ENCODE measurements around the gene PPP4R4.
"Not testable (repeated sequence)": the region's sequence is repeated elsewhere in the genome, so short reads cannot be mapped to it uniquely, and the experiment has no call there.

PPP4R4 gene

DNA sequence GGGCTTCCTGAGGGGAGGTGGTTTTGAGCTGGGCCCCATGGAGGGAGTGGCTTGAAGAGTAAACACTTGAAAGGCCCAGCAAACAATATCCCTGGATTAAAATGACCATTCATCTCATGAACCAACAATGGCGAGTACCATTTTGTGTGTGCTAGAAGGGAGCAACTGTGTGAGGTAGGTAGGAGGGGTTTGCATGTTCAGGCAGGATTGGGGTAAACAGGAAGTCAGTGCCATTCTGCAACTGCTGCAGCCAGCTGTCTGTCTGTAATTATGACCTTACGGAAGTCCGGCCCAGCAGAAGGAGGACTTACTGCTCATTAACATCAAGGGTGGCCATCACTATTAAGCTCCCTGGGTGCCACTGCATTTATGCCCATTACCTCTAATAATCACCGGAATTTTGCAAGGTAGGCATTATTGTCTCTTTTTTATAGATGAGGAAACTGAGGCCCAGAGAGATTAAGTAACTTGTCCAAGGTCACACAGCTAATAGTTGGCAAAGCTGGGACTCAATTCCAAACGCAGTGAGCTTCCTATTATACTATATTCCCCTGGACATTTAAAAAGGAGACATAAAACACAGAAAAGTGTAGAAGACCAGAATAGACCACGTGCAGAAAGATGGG lies 28.1 kb upstream of the PPP4R4 start:
- no peak for DNase-seq

DNA sequence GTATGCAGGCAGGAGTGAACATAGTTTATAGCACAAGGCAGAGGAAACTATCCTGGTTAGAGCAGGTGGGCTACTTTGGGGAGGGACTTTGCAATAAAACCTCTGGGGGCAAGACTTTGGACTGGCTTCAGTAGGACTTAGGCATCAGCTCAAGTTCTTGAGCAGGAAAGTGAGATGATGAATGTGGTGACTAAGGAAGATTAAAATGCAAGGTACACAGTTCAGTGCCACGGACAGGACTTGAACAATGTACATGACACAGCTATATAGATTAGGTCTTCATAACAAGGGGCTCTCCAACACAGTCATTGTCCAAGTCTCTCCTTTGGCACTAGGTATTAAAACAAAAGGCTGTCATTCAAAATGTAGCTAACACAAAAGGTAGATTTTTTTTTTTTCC lies 21.4 kb upstream of the PPP4R4 start:
- no peak for DNase-seq

DNA sequence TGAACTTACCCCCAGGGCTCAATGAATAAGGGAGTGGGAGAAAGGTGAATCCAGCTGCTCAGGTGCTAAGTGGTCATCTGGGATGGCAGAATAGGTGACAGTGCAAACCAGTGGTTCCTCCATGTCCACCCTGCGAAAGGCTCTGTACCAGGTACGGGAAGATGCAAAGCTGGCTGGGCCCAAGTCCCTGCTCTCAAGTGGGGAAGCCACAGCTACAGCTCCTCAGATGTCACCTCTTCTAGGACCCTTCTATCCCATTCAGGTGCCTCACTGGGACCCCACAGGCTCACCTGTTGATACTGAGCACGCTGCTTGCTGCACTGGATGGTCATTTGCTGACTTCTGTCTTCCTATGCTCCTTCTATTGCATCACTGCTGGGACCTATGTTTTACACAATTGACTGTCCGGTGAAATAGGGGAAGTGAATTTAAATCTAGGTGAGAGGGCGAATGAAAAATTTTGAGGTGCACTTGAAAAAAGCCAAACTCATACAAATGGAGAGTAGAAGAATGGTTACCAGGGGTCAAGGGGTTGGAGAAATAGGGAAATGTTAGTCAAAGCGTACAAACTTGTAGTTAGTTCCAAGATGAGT lies 20.3 kb upstream of the PPP4R4 start:
- DNase-seq, result no peak

DNA sequence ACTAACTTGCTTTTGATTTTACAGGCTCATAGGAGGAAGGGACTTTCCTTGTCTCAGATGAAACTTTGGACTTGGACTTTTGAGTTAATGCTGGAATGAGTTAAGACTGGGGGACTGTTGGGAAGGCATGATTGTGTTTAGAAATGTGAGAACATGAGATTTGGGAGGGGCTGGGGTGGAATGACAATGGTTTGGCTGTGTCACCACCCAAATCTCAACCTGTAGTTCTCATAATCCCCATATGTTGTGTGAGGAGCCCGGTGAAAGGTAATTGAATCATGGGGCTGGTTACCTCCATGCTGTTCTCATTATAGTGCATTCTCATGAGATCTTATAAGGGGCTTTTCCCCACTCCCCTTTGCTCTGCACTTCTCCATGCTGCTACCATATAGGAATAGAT lies 18.0 kb upstream of the PPP4R4 start:
- not testable (repeated sequence) for DNase-seq

DNA sequence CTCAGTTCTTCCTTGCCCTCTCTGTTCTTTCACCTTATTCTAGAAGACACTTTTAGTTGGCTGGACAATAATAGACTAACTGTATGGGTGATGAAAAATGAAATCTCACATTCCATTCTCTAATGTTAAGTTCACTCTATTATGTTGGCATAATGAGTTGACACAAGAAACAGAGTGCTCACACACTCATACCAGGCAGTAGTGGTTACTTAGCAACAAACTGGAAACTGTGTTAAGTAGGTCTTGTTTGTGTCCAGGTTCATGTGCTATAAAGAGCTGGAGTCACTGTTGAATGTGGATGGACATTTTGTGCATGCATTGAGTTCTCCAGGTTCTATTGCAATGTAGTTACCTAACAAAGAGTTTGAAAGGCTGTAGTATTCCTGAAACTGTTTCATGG lies 16.9 kb upstream of the PPP4R4 start:
- no peak for DNase-seq

DNA sequence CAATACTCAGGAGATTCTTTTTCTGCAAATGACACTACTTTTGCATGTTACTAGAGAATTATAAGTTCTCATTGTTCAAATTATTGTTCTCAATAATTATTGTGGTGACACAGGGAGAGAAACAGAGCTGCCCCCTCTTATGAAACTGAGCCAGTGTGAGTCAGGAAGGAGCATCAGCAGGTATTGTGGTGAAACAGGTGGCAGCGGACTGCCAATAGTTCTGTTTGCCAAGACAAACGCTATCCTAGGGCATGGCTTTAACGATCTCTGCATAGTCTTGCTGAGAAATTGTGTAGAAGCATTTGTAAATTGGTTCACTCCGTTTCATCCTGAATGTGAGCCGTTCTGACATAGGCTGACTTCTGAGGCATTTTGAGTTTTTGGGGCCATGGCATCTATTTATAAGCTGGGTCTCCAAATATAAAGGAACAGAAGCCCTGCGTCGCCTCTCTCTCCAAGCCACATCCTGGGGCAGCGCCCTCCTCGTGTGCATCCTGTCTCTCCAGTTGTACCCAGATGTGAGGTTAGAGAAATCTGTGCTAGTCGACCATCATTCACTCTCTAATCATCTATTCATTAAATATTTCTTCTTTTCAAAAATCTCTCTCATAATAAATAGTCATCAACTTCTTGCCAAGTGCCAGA lies 15.8 kb upstream of the PPP4R4 start:
- no peak for DNase-seq

DNA sequence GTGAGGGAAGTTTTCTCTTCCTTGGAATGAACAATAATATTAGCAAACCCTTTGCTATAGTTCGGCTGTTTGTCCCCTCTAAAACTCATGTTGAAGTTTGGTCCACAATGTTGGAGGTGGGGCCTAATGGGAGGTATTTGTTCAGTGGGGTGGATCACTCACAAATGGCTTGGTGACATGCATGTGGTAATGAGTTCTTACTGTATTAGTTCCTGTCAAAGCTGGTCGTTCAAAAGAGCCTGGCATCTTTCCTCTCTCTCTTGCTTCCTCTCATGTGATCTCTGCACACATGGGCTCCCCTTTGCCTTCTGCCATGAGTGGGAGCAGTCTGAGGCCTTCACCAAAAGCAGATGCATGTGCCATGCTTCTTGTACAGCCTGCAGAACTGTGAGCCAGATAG lies 13.1 kb upstream of the PPP4R4 start:
- DNase-seq, result no peak

DNA sequence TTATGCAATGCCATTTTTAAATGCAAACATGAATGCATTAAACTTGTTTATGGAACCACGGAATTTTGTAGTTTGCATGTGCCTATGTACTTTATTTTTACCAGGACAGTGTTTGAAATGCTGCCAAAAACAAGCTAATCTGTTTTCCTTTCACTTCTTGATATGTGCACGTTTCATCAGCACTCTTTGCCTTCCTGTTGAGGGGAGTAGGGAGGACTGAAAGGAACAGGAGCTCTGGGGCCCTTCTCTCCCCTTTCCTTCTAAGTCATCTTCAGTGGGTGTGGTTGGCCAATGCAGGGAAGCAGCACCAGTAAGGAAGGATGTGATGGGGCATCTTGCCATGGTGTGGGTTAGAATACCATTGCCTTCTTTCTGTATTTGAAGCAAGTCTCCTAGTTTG lies 12.1 kb upstream of the PPP4R4 start:
- no peak for DNase-seq

DNA sequence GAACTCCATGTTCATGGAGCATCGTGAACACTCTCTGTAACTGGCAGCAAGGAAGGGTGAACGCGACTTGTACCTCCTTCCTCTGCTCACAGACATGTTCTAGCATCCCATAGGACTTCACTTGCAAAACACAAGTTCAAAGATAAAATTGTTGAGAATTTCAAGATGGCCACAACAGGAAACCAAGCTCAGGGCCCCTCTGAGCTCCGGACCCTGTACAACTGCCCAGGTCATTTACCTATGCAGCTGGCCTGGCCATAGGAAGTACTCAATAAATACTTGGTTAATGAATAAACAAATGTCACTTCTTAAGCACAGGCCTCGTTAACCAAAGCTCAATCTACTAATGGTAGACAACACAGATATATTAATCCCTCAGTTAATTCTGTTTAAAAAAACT lies 11.7 kb upstream of the PPP4R4 start:
- DNase-seq, result no peak

DNA sequence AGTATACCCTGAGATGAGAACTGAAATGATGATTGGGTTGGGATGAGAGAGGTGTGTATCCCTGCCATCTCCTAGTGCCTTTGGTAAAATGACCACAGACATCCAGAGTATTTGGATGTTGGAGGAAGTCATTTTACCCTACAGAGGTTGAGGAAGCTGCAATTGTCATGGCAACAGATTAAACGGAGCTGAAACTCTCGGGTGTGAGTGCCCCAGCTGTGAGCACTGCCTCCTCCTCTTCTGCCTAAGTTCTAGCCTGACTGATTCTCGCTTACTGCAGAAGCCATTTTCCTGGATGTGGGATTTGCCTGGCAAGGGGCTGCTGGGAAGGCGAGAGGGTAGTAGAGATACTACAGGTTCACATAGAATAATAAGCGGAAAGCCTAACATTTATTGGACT lies 10.3 kb upstream of the PPP4R4 start:
- no peak for DNase-seq

DNA sequence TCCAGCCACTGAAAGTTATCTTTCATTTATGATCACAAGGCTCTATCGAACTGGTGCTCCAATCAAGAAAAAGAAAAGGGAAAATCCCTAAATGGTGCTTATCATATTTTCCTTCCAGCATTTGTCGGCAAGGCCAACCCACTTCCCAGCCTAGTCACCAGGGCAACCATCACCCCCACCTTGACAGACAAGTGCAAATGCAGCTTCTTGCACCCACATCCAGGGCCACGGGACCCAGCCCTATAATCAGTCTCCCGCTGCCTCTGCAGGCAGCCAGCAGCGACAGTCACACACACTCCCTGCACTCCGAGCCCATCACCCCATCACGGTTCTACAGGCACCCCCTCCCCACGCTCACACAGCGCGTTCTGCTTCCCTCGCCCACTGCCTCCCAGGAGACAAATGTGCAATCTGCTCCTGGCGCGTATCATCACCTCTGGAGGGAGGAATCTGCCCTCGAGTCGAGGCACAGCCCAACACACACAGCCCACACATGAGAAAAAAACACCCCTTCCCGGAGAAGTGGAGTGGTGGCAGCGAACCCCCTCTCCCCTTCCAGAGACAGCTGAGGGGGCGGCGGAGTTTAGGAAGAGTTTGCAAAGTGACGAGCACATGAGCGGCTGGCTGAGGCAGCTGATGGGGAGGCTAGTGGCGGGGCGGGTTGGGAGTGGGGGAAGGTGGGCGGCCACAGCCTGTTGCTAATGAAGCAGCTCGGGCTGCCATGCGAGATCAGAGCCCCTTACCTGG lies 9.3 kb upstream of the PPP4R4 start:
- no peak for DNase-seq

DNA sequence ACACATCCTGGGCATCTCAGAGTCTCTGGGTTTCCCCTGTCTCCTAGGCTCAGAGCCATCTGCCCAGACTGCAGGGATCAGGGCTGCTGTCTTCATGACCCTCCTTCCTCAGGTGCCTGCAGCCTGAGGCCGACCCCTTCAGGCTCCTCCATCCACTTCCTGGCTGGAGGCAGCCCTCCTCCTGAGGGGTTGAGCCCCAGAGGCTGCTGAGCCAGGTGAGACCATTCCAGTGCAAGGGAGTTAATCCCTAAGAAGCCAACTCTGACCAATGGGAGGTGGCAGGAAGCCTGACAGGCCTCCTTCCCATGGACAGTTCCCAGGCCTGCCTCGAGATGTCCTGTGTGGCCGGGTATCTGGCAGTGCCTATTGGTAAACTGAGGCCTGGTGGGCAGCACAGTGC lies 8.4 kb upstream of the PPP4R4 start:
- DNase-seq, result no peak

DNA sequence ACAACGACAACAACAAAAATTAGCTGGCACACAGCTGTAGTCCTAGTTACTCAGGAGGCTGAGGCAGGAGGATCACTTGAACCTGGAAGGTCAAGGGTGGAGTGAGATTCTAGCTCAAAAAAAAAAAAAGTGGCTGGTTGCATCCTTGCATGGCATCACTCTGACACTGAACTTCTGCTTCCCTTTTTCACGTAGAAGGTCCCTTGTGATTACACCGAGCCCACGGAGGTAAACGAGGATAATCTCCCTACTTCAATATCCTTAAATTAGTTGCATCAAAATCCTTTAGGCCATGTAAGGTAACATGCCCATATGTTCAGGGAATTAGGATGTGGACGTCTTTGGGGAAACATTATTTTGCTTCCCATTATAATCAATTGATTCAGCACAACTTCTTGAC lies 4.0 kb upstream of the PPP4R4 start:
- DNase-seq, result no peak

DNA sequence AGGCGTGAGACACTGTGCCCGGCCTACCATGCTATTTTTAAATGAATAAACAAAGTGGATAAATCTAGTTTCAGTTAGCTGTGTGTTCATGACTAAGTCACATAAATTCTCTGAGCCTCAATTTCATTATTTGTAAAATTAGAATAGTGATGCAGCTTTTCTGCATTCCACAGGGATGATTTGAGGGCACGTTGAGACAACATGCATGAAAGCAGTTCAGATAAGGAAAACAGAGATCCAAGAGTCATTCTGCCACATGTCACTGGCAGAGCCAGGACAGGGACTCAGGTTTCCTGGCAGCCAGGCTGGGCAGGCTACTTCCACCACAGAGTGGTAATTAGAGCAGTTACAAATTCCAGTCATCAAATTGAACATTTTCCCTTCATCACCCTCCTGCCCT lies 2.9 kb upstream of the PPP4R4 start:
- no peak for DNase-seq

DNA sequence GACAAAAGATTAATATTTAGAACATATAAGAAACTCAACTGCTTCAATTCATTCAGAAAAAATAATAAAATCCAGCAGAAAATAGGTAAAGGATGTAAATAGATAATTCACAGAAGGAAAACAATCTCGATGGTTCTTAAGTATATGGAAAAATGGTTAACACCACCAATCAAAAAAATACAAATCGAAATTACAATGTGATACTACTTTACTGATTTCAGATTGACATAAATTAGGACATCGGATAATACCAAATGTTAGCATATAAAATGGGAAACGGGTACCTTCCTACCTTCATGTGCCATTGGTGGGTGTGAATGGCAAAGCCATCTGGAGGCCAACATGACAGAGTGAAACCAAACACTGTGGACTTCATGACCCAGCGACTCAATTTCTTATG lies 1.6 kb upstream of the PPP4R4 start:
- no peak for DNase-seq

DNA sequence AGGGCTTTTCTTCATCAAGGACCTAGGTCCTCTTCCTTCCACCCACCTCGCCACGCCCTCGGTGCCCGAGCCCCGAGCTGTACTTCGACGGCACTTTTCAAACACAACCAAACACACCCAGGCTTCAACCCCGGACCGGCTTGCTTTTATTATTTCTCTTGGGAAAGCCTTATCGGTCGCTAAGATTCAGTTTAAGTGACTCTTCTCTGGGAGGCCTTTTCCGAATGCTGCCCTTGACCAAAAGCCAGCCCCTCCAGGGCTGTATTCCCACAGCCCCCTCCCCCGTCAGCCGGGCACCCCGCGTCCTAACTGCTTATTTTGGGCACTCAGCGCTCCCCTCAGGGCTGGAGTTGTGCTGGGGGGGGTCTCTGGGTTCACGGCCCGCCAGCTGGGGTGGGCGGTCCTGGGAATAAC lies 644 bp upstream of the PPP4R4 start:
- DNase-seq, result no peak

DNA sequence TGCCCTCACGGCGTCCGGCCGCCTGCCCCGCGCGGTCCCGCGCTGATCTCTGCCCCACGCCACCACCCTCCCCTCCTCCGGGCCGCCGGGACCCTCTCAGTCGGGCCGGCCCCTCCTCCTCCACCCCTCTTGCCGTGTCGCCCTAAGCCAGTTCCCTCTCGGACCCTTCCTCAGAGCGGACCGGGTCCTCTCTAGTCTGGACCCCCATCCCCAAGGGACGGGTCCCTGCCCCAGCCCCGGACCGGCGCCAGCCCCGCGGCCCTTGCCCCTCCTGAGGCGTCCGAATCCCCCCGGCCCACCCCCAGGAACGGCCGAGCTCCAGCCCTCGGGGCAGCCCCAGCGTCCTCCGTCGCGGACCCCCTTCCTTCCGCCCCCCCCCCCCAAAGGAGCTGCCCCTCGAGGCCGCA lies 485 bp downstream of the PPP4R4 start:
- DNase-seq, result no peak

DNA sequence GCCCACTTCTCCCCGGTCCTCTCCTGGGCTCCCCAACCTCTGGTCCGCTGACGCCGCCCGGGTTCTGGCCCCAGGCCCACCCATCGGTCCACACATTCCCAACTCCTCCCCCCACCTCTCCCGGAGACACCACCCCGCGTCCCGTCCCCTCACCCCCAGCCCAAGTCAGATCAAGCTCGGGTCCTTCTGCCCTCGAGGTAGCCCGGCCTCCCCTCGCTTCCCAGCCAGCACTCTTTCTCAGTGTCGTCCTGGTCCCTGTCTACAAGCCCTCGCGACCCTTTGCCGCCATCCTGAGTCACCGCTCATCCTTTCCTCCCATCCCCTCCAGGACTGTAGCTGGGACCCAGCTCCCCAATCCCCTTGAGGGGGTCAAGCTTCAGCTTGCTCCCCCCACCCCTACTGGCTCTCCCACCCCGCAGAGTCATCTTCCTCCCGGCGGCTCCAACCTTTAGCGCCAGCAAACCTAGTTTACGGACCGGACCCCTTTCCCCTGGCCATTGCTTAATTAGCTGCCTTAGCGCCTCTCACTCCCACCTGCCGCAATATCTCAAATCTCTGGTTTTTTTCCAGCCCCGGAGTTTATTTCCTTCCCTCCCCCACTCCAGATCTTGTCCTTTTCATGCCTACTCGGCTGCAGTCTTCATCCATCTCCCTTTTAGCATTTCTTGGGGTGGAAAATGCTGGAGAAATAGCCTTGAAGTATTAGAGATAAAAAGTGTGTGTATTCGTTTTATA lies 1.1 kb downstream of the PPP4R4 start:
- no peak for DNase-seq

DNA sequence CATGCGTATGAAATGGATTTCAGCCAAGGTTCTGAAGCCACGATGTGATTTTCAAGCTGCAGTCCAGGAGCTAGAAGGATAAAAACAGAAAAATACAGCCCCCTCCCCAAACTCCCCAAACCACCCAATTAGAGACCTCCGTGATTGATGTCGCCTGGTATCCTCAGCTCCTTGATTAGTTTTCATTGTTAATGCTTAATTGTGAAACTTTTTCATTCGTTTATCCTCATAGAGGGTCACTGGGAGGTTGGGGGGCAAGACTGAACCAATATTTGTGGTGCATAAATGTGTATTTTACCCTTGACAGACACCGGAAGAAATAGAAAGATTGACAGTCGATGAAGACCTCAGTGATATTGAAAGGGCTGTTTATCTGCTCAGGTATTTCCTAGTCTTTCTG lies 1.6 kb downstream of the PPP4R4 start:
- no peak for DNase-seq

DNA sequence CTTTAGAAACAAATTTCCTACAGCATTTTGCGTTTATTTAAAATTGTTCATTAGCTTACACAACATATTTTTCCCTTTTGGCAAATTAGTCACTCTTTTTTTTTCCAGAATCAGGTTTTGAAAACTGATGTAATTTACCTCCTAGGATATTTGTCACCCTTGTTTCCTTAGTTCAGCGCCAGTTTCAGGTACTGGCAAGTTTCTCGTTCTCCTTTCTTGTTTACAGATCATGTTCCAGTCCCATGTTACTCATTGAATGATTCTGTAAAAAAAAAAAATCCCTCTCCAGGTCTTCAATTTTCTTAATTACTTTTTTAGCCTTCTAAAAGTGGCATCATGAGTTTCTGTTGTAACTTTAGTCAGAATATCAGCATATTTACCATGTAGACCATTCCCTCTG lies 2.7 kb downstream of the PPP4R4 start:
- no peak for DNase-seq

DNA sequence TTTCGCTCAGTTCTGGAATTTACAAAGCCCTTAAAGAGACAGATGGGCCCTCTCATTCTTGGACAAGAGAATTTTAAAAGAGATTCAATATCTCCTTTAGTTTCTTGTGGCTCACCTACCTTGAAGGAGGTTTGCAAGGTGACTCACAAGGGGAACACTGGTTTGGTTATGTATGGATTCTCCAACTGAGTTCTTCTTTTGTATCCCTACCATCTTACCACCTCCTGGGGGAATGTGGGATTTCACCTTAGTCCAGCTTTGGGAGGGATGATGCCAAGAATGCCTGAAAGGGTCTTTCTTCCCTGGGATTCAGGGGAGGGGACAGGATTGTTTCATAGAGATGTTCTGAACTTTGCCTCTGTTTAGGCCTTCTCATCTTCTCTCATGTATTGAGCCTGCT lies 3.7 kb downstream of the PPP4R4 start:
- no peak for DNase-seq

DNA sequence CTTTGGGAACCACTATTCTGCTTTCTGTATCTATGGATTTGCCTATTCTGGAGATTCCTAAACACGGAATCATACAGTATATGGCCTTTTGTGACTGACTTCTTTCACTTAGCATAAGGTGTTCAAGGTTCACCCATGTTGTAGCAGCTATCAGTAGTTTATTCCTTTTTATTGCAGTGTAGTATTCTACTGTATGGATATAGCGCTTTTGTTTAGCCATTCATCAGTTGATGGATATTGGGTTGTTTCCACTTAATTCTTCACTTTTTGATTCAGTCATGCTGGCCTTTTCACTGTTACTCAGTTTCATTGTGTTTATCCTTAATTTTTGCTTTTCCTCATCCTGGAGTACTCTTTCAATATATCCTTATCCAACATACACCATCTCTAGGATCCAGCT lies 5.1 kb downstream of the PPP4R4 start:
- no peak for DNase-seq

DNA sequence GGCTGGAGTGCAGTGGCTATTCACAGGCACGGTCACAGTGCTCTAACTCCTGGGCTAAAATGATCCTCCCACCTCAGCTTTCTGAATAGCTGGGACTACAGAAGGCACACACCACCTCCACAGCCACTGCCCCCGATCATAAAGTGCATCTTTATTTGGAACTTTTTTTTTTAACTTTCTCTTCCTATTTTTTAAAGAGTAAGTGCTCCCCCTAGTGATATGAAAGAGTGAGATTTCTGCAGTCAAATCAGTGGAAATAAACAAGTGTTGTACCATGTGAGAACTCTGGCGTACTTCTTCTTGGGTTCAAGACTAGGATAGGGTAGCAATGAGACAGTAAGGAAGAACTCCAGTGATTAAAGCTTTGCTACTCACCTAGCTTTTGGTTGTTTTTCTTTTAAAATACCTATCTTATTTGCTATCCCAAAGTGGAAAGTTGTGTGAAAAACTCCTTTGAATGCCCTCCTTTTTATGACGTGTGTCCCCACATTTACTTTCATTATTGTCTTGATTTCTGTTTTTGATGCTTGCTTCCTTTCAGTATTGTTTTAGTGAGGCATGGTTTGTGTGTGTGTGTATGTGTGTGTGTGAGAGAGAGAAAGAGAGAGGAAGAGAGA lies 6.6 kb downstream of the PPP4R4 start:
- DNase-seq, result no peak

All from 8988T (cell line).